Activated CD4-positive, CD25-positive, alpha-beta regulatory T cell treated with anti-CD3 and anti-CD28 coated beads, Interleukin-2, amount 50 U/mL, for 72 hours (primary cell): ENCODE data around the gene NPIPB2.
"Not testable (repeated sequence)": the region's sequence is repeated elsewhere in the genome, so short reads cannot be mapped to it uniquely, and the experiment has no call there.

Source experiments
- DNase-seq: peaks from one replicate; pipeline ENCODE4 v3.0.0; 2021

NPIPB2 gene

GRCh38 chr16:11941945-11942344 lies at the start of gene NPIPB2:
Gene NPIPB2, minus strand, starts transcription at chr16:11942045. Its CDS starts 0 bp downstream, at chr16:11942045.
- DNase-seq, result not testable (repeated sequence)

- no peak for DNase-seq
These were observed 49.0 kb upstream of the NPIPB2 start for GRCh38 chr16:11990702-11991390.

GRCh38 chr16:11988258-11988978 lies 46.6 kb upstream of the NPIPB2 start:
- no peak for DNase-seq

GRCh38 chr16:11986521-11987057 lies 44.7 kb upstream of the NPIPB2 start:
- DNase-seq, result no peak

GRCh38 chr16:11985250-11985649 lies 43.4 kb upstream of the NPIPB2 start:
- no peak for DNase-seq

- DNase-seq, result no peak
These were observed 38.4 kb upstream of the NPIPB2 start for GRCh38 chr16:11980136-11980844.

GRCh38 chr16:11979013-11979672 lies 37.3 kb upstream of the NPIPB2 start:
- DNase-seq, result no peak

GRCh38 chr16:11978080-11978479 lies 36.2 kb upstream of the NPIPB2 start:
- DNase-seq, result no peak

- no peak for DNase-seq
These were observed 35.7 kb upstream of the NPIPB2 start for GRCh38 chr16:11977376-11978041.

- no peak for DNase-seq
These were observed 35.1 kb upstream of the NPIPB2 start for GRCh38 chr16:11976850-11977375.

GRCh38 chr16:11973070-11973469 lies 31.2 kb upstream of the NPIPB2 start:
- no peak for DNase-seq

GRCh38 chr16:11972128-11972527 lies 30.3 kb upstream of the NPIPB2 start:
- DNase-seq, result no peak

GRCh38 chr16:11970292-11970691 lies 28.4 kb upstream of the NPIPB2 start:
- DNase-seq, result not testable (repeated sequence)

- no peak for DNase-seq
These were observed 26.7 kb upstream of the NPIPB2 start for GRCh38 chr16:11968577-11968976.

GRCh38 chr16:11967195-11967911 lies 25.5 kb upstream of the NPIPB2 start:
- DNase-seq, result no peak

GRCh38 chr16:11966173-11966572 lies 24.3 kb upstream of the NPIPB2 start:
- DNase-seq, result no peak

- DNase-seq, result no peak
These were observed 23.1 kb upstream of the NPIPB2 start, which contains the start of gene TNFRSF17 for GRCh38 chr16:11964761-11965551. Gene TNFRSF17, plus strand, starts transcription at chr16:11965210. Its CDS starts 115 bp downstream, at chr16:11965325.

GRCh38 chr16:11963706-11964105 lies 21.9 kb upstream of the NPIPB2 start:
- no peak for DNase-seq

GRCh38 chr16:11962978-11963377 lies 21.1 kb upstream of the NPIPB2 start:
- DNase-seq, result not testable (repeated sequence)

GRCh38 chr16:11962457-11962856 lies 20.6 kb upstream of the NPIPB2 start:
- not testable (repeated sequence) for DNase-seq
